Bronchial epithelial cell (primary cell): ENCODE measurements around the gene CDK8. TPM values are rescaled to one million over a fixed set of nuclear protein-coding genes. Genes with fewer than 3 reads are reported as not detected.
"Not testable (repeated sequence)": the region's sequence is repeated elsewhere in the genome, so short reads cannot be mapped to it uniquely, and the experiment has no call there.

Experiments used
- DNase-seq: peaks from one replicate; pipeline ENCODE4 v3.0.0-alpha.2; 2010; ENCODE audit warnings: low read depth
- FAIRE-seq: peaks from 2 replicates; lab custom pipeline; 2011; peaks lifted over from hg19 to GRCh38; lab: Jason Lieb, UNC
- H3K27me3 ChIP-seq: 2 replicates; pipeline ENCODE4 v1.5.1; 2011; ENCODE audit warnings: low read length; ENCODE audit not compliant: control insufficient read depth, insufficient read depth
- H3K36me3 ChIP-seq: 2 replicates; pipeline ENCODE4 v1.5.1; 2011; ENCODE audit warnings: low read length; ENCODE audit not compliant: control insufficient read depth, insufficient read depth
- H3K4me3 ChIP-seq: 2 replicates; pipeline ENCODE4 v1.5.1; 2011; ENCODE audit warnings: mild to moderate bottlenecking, low read depth, low read length, control low read depth
- CTCF ChIP-seq: IDR thresholded peaks from 2 replicates; pipeline ENCODE4 v1.5.1; 2011; ENCODE audit warnings: mild to moderate bottlenecking, moderate library complexity, low read length, control low read depth, inconsistent platforms; ENCODE audit not compliant: insufficient read depth, severe bottlenecking
- total RNA-seq: library from RNA; depleted of rRNA; stranded (reverse); fragments of >200 nt; gene quantifications from 2 replicates; pipeline ENCODE4 v1.2.1, GENCODE V29; 2014

CDK8 gene
- total RNA-seq, 1 donor from 2014 or later = 19.0 TPM

- Histone ChIP-seq H3K36me3 (no peaks in the 10 kb centered on the region), H3K27me3 (no peaks in the 10 kb centered on the region), H3K4me3 (no peak overlapping the region)
- no peak for TF ChIP-seq CTCF
- FAIRE-seq = no peak
- DNase-seq = no peak
These were observed 7.8 kb upstream of the CDK8 start for GRCh38 chr13:26246154-26246553.

GRCh38 chr13:26247011-26247410 lies 6.9 kb upstream of the CDK8 start:
- no peak for DNase-seq
- H3K36me3 ChIP-seq = no peaks in the 10 kb centered on the region
- H3K4me3 ChIP-seq = no peak overlapping the region
- no peak for FAIRE-seq
- TF ChIP-seq CTCF = no peak
- H3K27me3 ChIP-seq = no peaks in the 10 kb centered on the region

GRCh38 chr13:26247608-26248007 lies 6.3 kb upstream of the CDK8 start:
- TF ChIP-seq CTCF = no peak
- H3K4me3 ChIP-seq = no peak overlapping the region
- no peak for FAIRE-seq
- H3K27me3 ChIP-seq = no peaks in the 10 kb centered on the region
- no peak for DNase-seq
- H3K36me3 ChIP-seq = no peaks in the 10 kb centered on the region

GRCh38 chr13:26249551-26249950 lies 4.4 kb upstream of the CDK8 start:
- no peak for TF ChIP-seq CTCF
- no peak overlapping the region for H3K4me3 ChIP-seq
- FAIRE-seq (no peak), DNase-seq (no peak)
- no peaks in the 10 kb centered on the region for H3K27me3 ChIP-seq
- H3K36me3 ChIP-seq = no peaks in the 10 kb centered on the region

GRCh38 chr13:26252006-26252405 lies 1.9 kb upstream of the CDK8 start:
- not testable (repeated sequence) for FAIRE-seq, H3K27me3 ChIP-seq, H3K36me3 ChIP-seq, H3K4me3 ChIP-seq, DNase-seq

- H3K4me3 ChIP-seq = peak overlapping the region; percentile 81
These were observed 605 bp upstream of the CDK8 start for GRCh38 chr13:26253262-26253786.

More at GRCh38 chr13:26253262-26253786, 605 bp upstream of the CDK8 start:
- H3K36me3 ChIP-seq = no peaks in the 10 kb centered on the region
- DNase-seq (no peak), FAIRE-seq (no peak)
- TF ChIP-seq CTCF = no peak
- no peaks in the 10 kb centered on the region for H3K27me3 ChIP-seq
